AG04450 (cell line): ENCODE results near the gene EMD. TPM values are rescaled to one million over a fixed set of nuclear protein-coding genes. Genes with fewer than 3 reads are reported as not detected.

Source experiments
- CTCF ChIA-PET: fragments of 300-600, 350-600 bp; formaldehyde crosslinking; extraction: SDS; loops from one replicate; lab custom pipeline; 2022; ENCODE audit warnings: antibody characterized with exemption, inconsistent platforms; lab: Charles Lee
- POLR2A ChIA-PET: fragments of 350-600 bp; formaldehyde crosslinking; extraction: SDS; loops from one replicate; lab custom pipeline; 2021; ENCODE audit warnings: antibody characterized with exemption, inconsistent platforms; lab: Yijun Ruan, JAX
- DNase-seq: peaks from one replicate; pipeline ENCODE4 v3.0.0-alpha.2; 2011; ENCODE audit warnings: low read depth, low spot score
- H3K27ac ChIP-seq: one replicate; pipeline ENCODE4 v1.5.1; 2012; ENCODE audit warnings: low read depth, low read length, control low read depth
- H3K27me3 ChIP-seq: one replicate; pipeline ENCODE4 v1.6.0; 2012; ENCODE audit warnings: low read length; ENCODE audit not compliant: control insufficient read depth, insufficient read depth
- H3K4me3 ChIP-seq: 2 replicates; pipeline ENCODE4 v1.5.1; 2011; ENCODE audit warnings: mild to moderate bottlenecking, low read depth, low read length, control low read depth
- H3K9me3 ChIP-seq: 2 replicates; pipeline ENCODE4 v1.5.1; 2012; ENCODE audit warnings: low read length; ENCODE audit not compliant: control insufficient read depth, insufficient read depth
- CTCF ChIP-seq: IDR thresholded peaks from 2 replicates; pipeline ENCODE4 v1.5.1; 2011; ENCODE audit warnings: low read depth, low read length, control low read depth, inconsistent platforms
- polyA plus RNA-seq: library from polyadenylated mRNA; depleted of rRNA; stranded (reverse); fragments of >200 nt; gene quantifications from 2 replicates; pipeline ENCODE4 v1.2.3, GENCODE V29; 2011

Gene EMD
- polyA plus RNA-seq, 1 experiment, result 30.2 TPM

- Histone ChIP-seq H3K27ac (no peak overlapping the region), H3K9me3 (no peaks in the 10 kb centered on the region), H3K27me3 (no peaks in the 10 kb centered on the region), H3K4me3 (no peak overlapping the region)
- DNase-seq, result no peak
- ChIA-PET CTCF (no interaction called here), POLR2A (no interaction called here)
- no peak for TF ChIP-seq CTCF
Observed at GRCh38 chrX:154353172-154353843, 25.8 kb upstream of the EMD start.

- no peaks in the 10 kb centered on the region for H3K27me3 ChIP-seq
- H3K9me3 ChIP-seq, result no peaks in the 10 kb centered on the region
- DNase-seq, result no peak
- no peak overlapping the region for H3K27ac ChIP-seq
- POLR2A ChIA-PET, result interaction anchor here (0.6 kb wide), 1 partner anchor 14 kb away, joined by 3 read pairs; no protein-coding TSS in a partner anchor
- CTCF ChIA-PET, result no interaction called here
- no peak overlapping the region for H3K4me3 ChIP-seq
- TF ChIP-seq CTCF, result no peak
Observed at GRCh38 chrX:154354013-154354412, 25.1 kb upstream of the EMD start.

GRCh38 chrX:154354516-154354915 is 24.6 kb upstream of the EMD start:
- H3K4me3 ChIP-seq, result no peak overlapping the region
- no peaks in the 10 kb centered on the region for H3K9me3 ChIP-seq
- H3K27ac ChIP-seq, result no peak overlapping the region
- CTCF ChIA-PET, result no interaction called here
- TF ChIP-seq CTCF, result no peak
- no peak for DNase-seq
- POLR2A ChIA-PET, result no interaction called here
- H3K27me3 ChIP-seq, result no peaks in the 10 kb centered on the region

- TF ChIP-seq CTCF, result no peak
- ChIA-PET CTCF (no interaction called here), POLR2A (interaction anchor here (1.2 kb wide), 1 partner anchor 10 kb away, joined by 3 read pairs; no protein-coding TSS in a partner anchor)
- Histone ChIP-seq H3K27me3 (no peaks in the 10 kb centered on the region), H3K9me3 (no peaks in the 10 kb centered on the region), H3K4me3 (no peak overlapping the region), H3K27ac (peak overlapping the region; percentile 39)
- no peak for DNase-seq
Observed at GRCh38 chrX:154355094-154355775, 23.9 kb upstream of the EMD start.

- Histone ChIP-seq H3K27ac (peak overlapping the region; percentile 39), H3K9me3 (no peaks in the 10 kb centered on the region), H3K27me3 (no peaks in the 10 kb centered on the region), H3K4me3 (no peak overlapping the region)
- no peak for DNase-seq
- POLR2A ChIA-PET, result interaction anchor here (1.2 kb wide), 1 partner anchor 10 kb away, joined by 3 read pairs; no protein-coding TSS in a partner anchor
- CTCF ChIA-PET, result no interaction called here
- TF ChIP-seq CTCF, result no peak
Observed at GRCh38 chrX:154355776-154356140, 23.3 kb upstream of the EMD start.
